Naive thymus-derived CD8-positive, alpha-beta T cell (primary cell): ENCODE measurements around the gene ABLIM3. TPM values are rescaled to one million over a fixed set of nuclear protein-coding genes. Genes with fewer than 3 reads are reported as not detected.

ENCODE experiments used
- ATAC-seq, 2 donors: fragments of 150-1000 bp; cut with Tn5 transposase in 1 of 2; sonication (Bioruptor Pico), chemical (Tn5 transposase) in 1 of 2; 1 replicate in 1 of 2; 2 replicates in 1 of 2; pipeline ENCODE4 v1.10.0; 2021; ENCODE audit warnings: mild to moderate bottlenecking in 2 of 2, moderate library complexity in 2 of 2
- POLR2A ChIA-PET: fragments of 350-600 bp; sonication (Branson Sonifier 250); formaldehyde crosslinking; loops from one replicate; lab custom pipeline; 2021; ENCODE audit warnings: antibody characterized with exemption; lab: Charles Lee
- DNase-seq, 10 donors: peaks; one replicate each; pipeline versions ENCODE4 v3.0.0 to v3.0.0-alpha.2; 2020 to 2022
- H3K27ac Mint-ChIP-seq, 10 donors: one replicate each; pipeline ENCODE4 v1.8.0; 2020 to 2022; ENCODE audit warnings: mild to moderate bottlenecking in 10 of 10, mixed read lengths in 10 of 10, moderate library complexity in 4 of 10, inconsistent platforms in 1 of 10
- H3K27me3 Mint-ChIP-seq, 5 donors: one replicate each; pipeline ENCODE4 v1.8.0; 2021 to 2022; ENCODE audit warnings: mixed read lengths in 5 of 5
- H3K36me3 Mint-ChIP-seq, 3 donors: one replicate each; pipeline ENCODE4 v1.8.0; 2020 to 2022; ENCODE audit warnings: mixed read lengths in 3 of 3, mild to moderate bottlenecking in 2 of 3, inconsistent platforms in 1 of 3
- H3K4me1 Mint-ChIP-seq, 4 donors: one replicate each; pipeline ENCODE4 v1.8.0; 2021 to 2022; ENCODE audit warnings: mixed read lengths in 4 of 4
- H3K4me3 Mint-ChIP-seq, 10 donors: one replicate each; pipeline ENCODE4 v1.8.0; 2020 to 2022; ENCODE audit warnings: mild to moderate bottlenecking in 10 of 10, mixed read lengths in 10 of 10, moderate library complexity in 6 of 10, inconsistent platforms in 1 of 10
- H3K9me3 Mint-ChIP-seq, 9 donors: one replicate each; pipeline ENCODE4 v1.8.0; 2020 to 2022; ENCODE audit warnings: mixed read lengths in 9 of 9, mild to moderate bottlenecking in 3 of 9, inconsistent platforms in 1 of 9, moderate library complexity in 1 of 9
- polyA plus RNA-seq, 3 donors: library from polyadenylated mRNA; unstranded; fragments of 300-500 nt; fragmentation: Illumina TruSeq; gene quantifications; one replicate each; pipeline ENCODE4 v1.2.3, GENCODE V29; 2021
- total RNA-seq, 8 experiments: library from RNA in 2 of 8; stranded (reverse) in 2 of 8; gene quantifications; one replicate each; pipeline ENCODE4 v1.2.3 and lab custom pipeline; 2021 to 2026

Gene ABLIM3
- total and polyA plus RNA-seq, 5 experiments from 2014 or later: not detected

GRCh38 chr5:149135536-149136201 is 5.6 kb upstream of the ABLIM3 start:
- H3K36me3 Mint-ChIP-seq: no peaks in the 10 kb centered on the region

GRCh38 chr5:149138182-149138923 is 2.9 kb upstream of the ABLIM3 start:
- H3K9me3 Mint-ChIP-seq: no peaks in the 10 kb centered on the region
- H3K27me3 Mint-ChIP-seq: peaks cover 11 to 58% (median 19%) of the 10 kb centered on the region in 5 donors
- peaks cover 0 to 5% (median 2%) of the 10 kb centered on the region in 4 donors for H3K4me1 Mint-ChIP-seq
- DNase-seq: no peak
- POLR2A ChIA-PET: no interaction called here
- ATAC-seq: no peak
- H3K4me3 Mint-ChIP-seq: no peak overlapping the region
- H3K36me3 Mint-ChIP-seq: no peaks in the 10 kb centered on the region
- H3K27ac Mint-ChIP-seq: no peak overlapping the region

More at GRCh38 chr5:149135536-149136201, 5.6 kb upstream of the ABLIM3 start:
- Mint-ChIP-seq H3K27me3 (peaks cover 12 to 45% (median 17%) of the 10 kb centered on the region in 5 donors), H3K27ac (no peak overlapping the region), H3K9me3 (no peaks in the 10 kb centered on the region), H3K4me3 (no peak overlapping the region), H3K4me1 (peaks cover 0 to 2% (median 0%) of the 10 kb centered on the region in 4 donors)
- POLR2A ChIA-PET: no interaction called here
- DNase-seq (no peak), ATAC-seq (no peak)

- no peak for DNase-seq
- POLR2A ChIA-PET: interaction anchor here (1.4 kb wide), 1 partner anchor 99 kb away, joined by 6 read pairs; no protein-coding TSS in a partner anchor
- peaks cover 0 to 5% (median under 1%) of the 10 kb centered on the region in 4 donors for H3K4me1 Mint-ChIP-seq
- H3K9me3 Mint-ChIP-seq: peaks cover 0 to 2% (median 0%) of the 10 kb centered on the region in 9 donors
- ATAC-seq: no peak
- no peaks in the 10 kb centered on the region for H3K36me3 Mint-ChIP-seq
- H3K4me3 Mint-ChIP-seq: peak overlapping the region in 8 of 10 donors; percentile 8 to 71 (median 46)
- peaks cover 9 to 41% (median 13%) of the 10 kb centered on the region in 5 donors for H3K27me3 Mint-ChIP-seq
- H3K27ac Mint-ChIP-seq: no peak overlapping the region
These were observed 893 bp upstream of the ABLIM3 start for GRCh38 chr5:149140197-149141002.

- peaks cover 7 to 30% (median 18%) of the 10 kb centered on the region in 5 donors for H3K27me3 Mint-ChIP-seq
- no peak for DNase-seq
- no peaks in the 10 kb centered on the region for H3K36me3 Mint-ChIP-seq
These were observed 911 bp downstream of the ABLIM3 start for GRCh38 chr5:149141957-149142851.

GRCh38 chr5:149143470-149143869 is 2.2 kb downstream of the ABLIM3 start:
- Mint-ChIP-seq H3K4me1 (peaks cover 0 to 5% (median under 1%) of the 10 kb centered on the region in 4 donors), H3K36me3 (no peaks in the 10 kb centered on the region), H3K9me3 (peaks cover 0 to 4% (median 0%) of the 10 kb centered on the region in 9 donors), H3K27me3 (peaks cover 7 to 28% (median 15%) of the 10 kb centered on the region in 5 donors), H3K4me3 (no peak overlapping the region), H3K27ac (no peak overlapping the region)
- POLR2A ChIA-PET: no interaction called here
- no peak for ATAC-seq
- no peak for DNase-seq

More at GRCh38 chr5:149141957-149142851, 911 bp downstream of the ABLIM3 start:
- no peak overlapping the region for H3K27ac Mint-ChIP-seq
- peak; percentile 4 to 7 for ATAC-seq
- H3K4me3 Mint-ChIP-seq: peak overlapping the region in 9 of 10 donors; percentile 28 to 82 (median 52)
- POLR2A ChIA-PET: interaction anchor here (1.4 kb wide), 1 partner anchor 97 kb away, joined by 6 read pairs; no protein-coding TSS in a partner anchor
- H3K9me3 Mint-ChIP-seq: peaks cover 0 to 4% (median 0%) of the 10 kb centered on the region in 9 donors
- H3K4me1 Mint-ChIP-seq: peaks cover 0 to 5% (median under 1%) of the 10 kb centered on the region in 4 donors

- ATAC-seq (no peak), DNase-seq (no peak)
- no peaks in the 10 kb centered on the region for H3K36me3 Mint-ChIP-seq
- peak overlapping the region in 1 of 10 donors; percentile 8 for H3K27ac Mint-ChIP-seq
- peaks cover 7 to 28% (median 15%) of the 10 kb centered on the region in 5 donors for H3K27me3 Mint-ChIP-seq
- POLR2A ChIA-PET: no interaction called here
- peaks cover 0 to 4% (median 0%) of the 10 kb centered on the region in 9 donors for H3K9me3 Mint-ChIP-seq
- H3K4me1 Mint-ChIP-seq: peaks cover 0 to 5% (median under 1%) of the 10 kb centered on the region in 4 donors
- no peak overlapping the region for H3K4me3 Mint-ChIP-seq
These were observed 3.3 kb downstream of the ABLIM3 start for GRCh38 chr5:149144637-149145036.

GRCh38 chr5:149145138-149145537 is 3.8 kb downstream of the ABLIM3 start:
- DNase-seq: no peak
- H3K27ac Mint-ChIP-seq: no peak overlapping the region
- H3K4me1 Mint-ChIP-seq: peaks cover 0 to 5% (median under 1%) of the 10 kb centered on the region in 4 donors
- no peak for ATAC-seq
- H3K27me3 Mint-ChIP-seq: peaks cover 7 to 26% (median 17%) of the 10 kb centered on the region in 5 donors
- POLR2A ChIA-PET: no interaction called here
- H3K36me3 Mint-ChIP-seq: no peaks in the 10 kb centered on the region
- H3K4me3 Mint-ChIP-seq: no peak overlapping the region
- peaks cover 0 to 4% (median 0%) of the 10 kb centered on the region in 9 donors for H3K9me3 Mint-ChIP-seq

GRCh38 chr5:149147676-149148075 is 6.4 kb downstream of the ABLIM3 start:
- no peak for ATAC-seq
- Mint-ChIP-seq H3K27ac (no peak overlapping the region), H3K27me3 (peaks cover 4 to 21% (median 8%) of the 10 kb centered on the region in 5 donors), H3K4me1 (no peaks in the 10 kb centered on the region), H3K4me3 (no peak overlapping the region), H3K36me3 (no peaks in the 10 kb centered on the region), H3K9me3 (peaks cover 0 to 4% (median 0%) of the 10 kb centered on the region in 9 donors)
- POLR2A ChIA-PET: no interaction called here
- DNase-seq: no peak

- no peaks in the 10 kb centered on the region for H3K36me3 Mint-ChIP-seq
- no peak overlapping the region for H3K27ac Mint-ChIP-seq
- peaks cover 0 to 15% (median 7%) of the 10 kb centered on the region in 5 donors for H3K27me3 Mint-ChIP-seq
- H3K4me3 Mint-ChIP-seq: no peak overlapping the region
- no peak for DNase-seq
- POLR2A ChIA-PET: no interaction called here
- no peaks in the 10 kb centered on the region for H3K4me1 Mint-ChIP-seq
- H3K9me3 Mint-ChIP-seq: peaks cover 0 to 4% (median 0%) of the 10 kb centered on the region in 9 donors
- no peak for ATAC-seq
These were observed 8.6 kb downstream of the ABLIM3 start for GRCh38 chr5:149149942-149150341.

GRCh38 chr5:149150457-149150856 is 9.2 kb downstream of the ABLIM3 start:
- POLR2A ChIA-PET: no interaction called here
- no peaks in the 10 kb centered on the region for H3K36me3 Mint-ChIP-seq
- H3K27me3 Mint-ChIP-seq: peaks cover 0 to 13% (median 4%) of the 10 kb centered on the region in 5 donors
- no peak for DNase-seq
- H3K9me3 Mint-ChIP-seq: peaks cover 0 to 4% (median 0%) of the 10 kb centered on the region in 9 donors
- H3K27ac Mint-ChIP-seq: no peak overlapping the region
- H3K4me1 Mint-ChIP-seq: no peaks in the 10 kb centered on the region
- ATAC-seq: no peak
- H3K4me3 Mint-ChIP-seq: no peak overlapping the region

- ATAC-seq (no peak), DNase-seq (no peak)
- H3K36me3 Mint-ChIP-seq: no peaks in the 10 kb centered on the region
- POLR2A ChIA-PET: no interaction called here
- H3K27me3 Mint-ChIP-seq: peaks cover 0 to 7% (median 0%) of the 10 kb centered on the region in 5 donors
- H3K27ac Mint-ChIP-seq: no peak overlapping the region
- no peak overlapping the region for H3K4me3 Mint-ChIP-seq
- H3K9me3 Mint-ChIP-seq: no peaks in the 10 kb centered on the region
- H3K4me1 Mint-ChIP-seq: no peaks in the 10 kb centered on the region
These were observed 10.4 kb downstream of the ABLIM3 start for GRCh38 chr5:149151717-149152116.
